ENCODE results near the gene MRPL58. TPM values are rescaled to one million over a fixed set of nuclear protein-coding genes. Genes with fewer than 3 reads are reported as not detected.
"Not testable (repeated sequence)": the region's sequence is repeated elsewhere in the genome, so short reads cannot be mapped to it uniquely, and the experiment has no call there.

MRPL58 gene
- total RNA-seq, 1 donor from 2014 or later: 78.1 TPM

DNA sequence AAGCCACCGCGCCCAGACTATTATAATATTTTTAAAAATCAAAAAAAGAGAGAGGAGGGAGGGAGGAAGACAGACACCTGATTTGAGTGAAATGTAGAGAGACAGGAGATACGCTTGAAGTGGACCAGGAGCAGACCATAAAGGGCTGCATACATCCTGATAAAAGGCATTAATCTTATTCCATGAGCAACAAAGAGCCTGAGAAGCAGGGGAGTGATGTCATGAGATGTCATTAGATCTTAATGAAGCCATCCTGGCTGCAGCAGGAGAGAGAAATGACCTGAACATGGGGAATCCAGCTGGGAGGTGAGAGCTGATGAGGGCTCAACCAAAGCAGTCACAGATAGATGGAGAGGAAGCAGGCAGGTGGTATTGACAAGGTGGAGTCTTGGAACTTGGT lies 34.7 kb upstream of the MRPL58 start:
- Mint-ChIP-seq H3K9me3 (no peaks in the 10 kb centered on the region), H3K36me3 (ENCODE audit: low read depth) (no peaks in the 10 kb centered on the region), H3K4me1 (ENCODE audit: low read depth) (peaks cover 17% of the 10 kb centered on the region), H3K4me3 (no peak overlapping the region), H3K27ac (no peak overlapping the region), H3K27me3 (ENCODE audit: insufficient read depth) (peaks cover 57% of the 10 kb centered on the region)
- intact Hi-C loops (cut with micrococcal nuclease): no loop called here
- no peak for DNase-seq (ENCODE audit: low spot score)

DNA sequence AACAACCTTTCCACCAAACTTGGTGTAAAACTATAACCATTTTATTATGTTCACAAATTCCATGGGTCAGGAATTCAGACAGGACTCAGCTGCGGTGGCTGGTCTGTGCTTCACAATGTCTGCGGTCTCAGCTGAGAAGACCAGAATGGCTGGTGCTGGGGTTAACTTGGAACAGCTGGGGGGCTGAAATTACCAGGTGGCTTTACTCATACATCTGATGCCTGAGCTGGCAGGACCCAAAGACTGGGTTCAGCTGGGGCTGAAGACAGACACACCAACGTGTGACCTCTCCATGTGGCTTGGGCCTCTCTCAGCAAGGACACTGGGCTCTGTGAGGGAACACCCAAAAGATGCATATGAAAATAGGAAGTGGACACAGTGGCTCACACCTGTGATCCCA lies 34.2 kb upstream of the MRPL58 start:
- Mint-ChIP-seq H3K9me3 (no peaks in the 10 kb centered on the region), H3K4me1 (ENCODE audit: low read depth) (peaks cover 12% of the 10 kb centered on the region), H3K4me3 (no peak overlapping the region), H3K27ac (no peak overlapping the region), H3K36me3 (ENCODE audit: low read depth) (no peaks in the 10 kb centered on the region), H3K27me3 (ENCODE audit: insufficient read depth) (peaks cover 56% of the 10 kb centered on the region)
- no peak for DNase-seq (ENCODE audit: low spot score)
- intact Hi-C loops (cut with micrococcal nuclease): no loop called here

DNA sequence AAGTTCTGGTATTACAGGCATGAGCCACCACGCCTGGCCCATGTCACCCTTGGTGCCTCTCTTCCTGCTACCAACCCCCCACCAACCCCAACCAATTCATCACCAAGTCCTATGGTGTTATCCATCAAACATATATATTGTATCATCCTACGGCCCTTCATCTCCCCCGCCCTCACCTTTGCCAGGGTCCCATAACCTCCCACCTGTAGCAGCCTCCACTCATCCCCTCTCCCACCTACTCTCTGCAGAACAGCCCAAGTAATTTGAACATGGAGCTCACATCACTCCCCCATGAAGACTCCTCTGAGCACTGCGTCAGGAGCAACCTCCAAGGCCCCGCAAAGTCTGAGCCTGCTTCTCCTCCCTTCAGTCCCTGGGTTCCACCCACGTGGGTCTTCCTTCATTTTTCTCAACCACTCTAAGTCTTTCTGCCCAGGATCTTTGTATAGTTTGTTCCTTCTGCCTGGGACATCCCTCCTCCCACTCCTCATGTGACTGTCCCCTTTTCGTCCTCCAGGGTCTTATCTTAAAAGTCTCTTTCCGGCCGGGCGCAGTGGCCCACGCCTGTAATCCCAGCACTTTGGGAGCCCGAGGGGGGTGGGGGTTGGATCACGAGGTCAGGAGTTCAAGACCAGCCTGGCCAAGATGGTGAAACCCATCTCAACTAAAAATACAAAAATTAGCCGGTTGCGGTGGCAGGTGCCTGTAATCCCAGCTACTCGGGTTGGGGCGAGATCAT lies 32.9 kb upstream of the MRPL58 start:
- no peak for DNase-seq (ENCODE audit: low spot score)
- Mint-ChIP-seq H3K4me3 (no peak overlapping the region), H3K36me3 (ENCODE audit: low read depth) (no peaks in the 10 kb centered on the region), H3K27ac (no peak overlapping the region), H3K27me3 (ENCODE audit: insufficient read depth) (peaks cover 51% of the 10 kb centered on the region), H3K4me1 (ENCODE audit: low read depth) (peaks cover 12% of the 10 kb centered on the region), H3K9me3 (no peaks in the 10 kb centered on the region)
- intact Hi-C loops (cut with micrococcal nuclease): loop anchor here (5.0 to 10.0 kb wide), 2 partner anchors 108 to 425 kb away; partner anchors contain the start of genes GRB2 and SLC16A5

DNA sequence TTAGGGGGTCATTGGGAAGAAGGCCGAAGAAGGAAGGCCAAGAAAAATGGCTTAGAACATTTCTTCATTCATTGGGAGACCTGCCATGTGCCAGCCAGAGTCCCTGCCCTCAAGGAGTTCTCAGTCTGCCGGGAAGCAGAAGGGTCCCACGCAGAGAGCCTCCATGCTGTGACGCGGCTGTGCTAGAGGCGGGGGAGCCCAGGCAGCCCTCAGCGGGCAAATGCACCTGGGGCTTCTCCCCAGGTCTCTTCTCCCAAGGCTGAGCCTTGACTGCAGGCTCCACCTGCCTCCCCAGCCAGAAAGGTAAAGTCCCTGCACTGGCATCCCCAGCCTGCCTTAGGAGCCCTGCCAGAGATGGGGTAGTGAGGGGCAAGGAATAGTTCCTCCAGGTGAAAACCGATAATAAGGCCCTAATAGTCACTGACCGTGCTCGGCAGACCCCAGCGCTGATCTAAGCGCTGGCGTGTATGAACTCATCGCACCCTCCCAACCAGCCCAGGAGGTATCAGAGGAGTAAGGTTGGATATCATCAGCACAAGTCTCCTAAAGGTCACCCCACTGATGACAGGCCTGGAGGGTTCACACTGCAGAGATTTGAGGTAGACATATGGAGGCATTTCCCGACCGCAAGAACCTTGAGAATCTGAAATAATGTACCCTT lies 31.0 kb upstream of the MRPL58 start:
- Mint-ChIP-seq H3K36me3 (ENCODE audit: low read depth) (no peaks in the 10 kb centered on the region), H3K27me3 (ENCODE audit: insufficient read depth) (peaks cover 55% of the 10 kb centered on the region), H3K9me3 (no peaks in the 10 kb centered on the region), H3K4me3 (peak overlapping the region; percentile 89), H3K4me1 (ENCODE audit: low read depth) (peaks cover 12% of the 10 kb centered on the region), H3K27ac (peak overlapping the region; percentile 74)
- no peak for DNase-seq (ENCODE audit: low spot score)
- intact Hi-C loops (cut with micrococcal nuclease): loop anchor here (5.0 to 10.0 kb wide), 2 partner anchors 106 to 423 kb away; partner anchors contain the start of genes GRB2 and SLC16A5

DNA sequence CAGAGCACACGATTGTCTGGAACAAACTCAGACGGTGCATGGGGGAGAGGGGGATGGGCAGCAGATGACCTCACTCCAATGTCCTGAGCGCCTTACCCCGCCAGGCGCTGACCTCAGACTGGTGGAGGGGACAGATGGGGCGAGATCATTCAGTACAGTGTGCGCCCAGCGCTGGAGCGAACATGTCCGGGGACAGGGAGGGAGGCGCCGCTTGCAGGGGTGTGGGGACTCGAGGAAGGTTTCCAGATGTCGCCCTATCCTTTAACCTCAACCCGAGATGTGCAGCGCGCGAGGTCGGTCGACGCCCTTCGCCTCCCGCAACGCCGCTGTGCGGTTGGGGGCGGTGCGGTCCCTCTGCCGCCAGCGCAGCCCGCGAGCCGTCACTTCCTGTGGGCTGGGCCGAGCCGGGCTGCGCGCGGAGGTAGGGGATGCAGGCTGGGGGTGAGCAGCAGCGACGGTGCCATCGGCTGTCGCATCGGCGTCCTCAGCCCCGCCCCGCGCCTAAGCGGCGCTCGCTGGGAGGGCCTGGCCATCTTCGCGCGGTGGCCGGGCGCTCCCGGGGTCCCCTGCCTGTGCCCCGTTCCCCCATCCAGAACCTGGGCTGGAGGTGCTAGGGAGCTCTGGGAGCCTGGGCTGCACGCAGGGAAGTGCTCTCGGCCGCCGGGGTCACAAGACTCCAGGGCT lies 30.3 kb upstream of the MRPL58 start:
- peak; percentile 79 for DNase-seq (ENCODE audit: low spot score)
- Mint-ChIP-seq H3K27ac (peak overlapping the region; percentile 74), H3K27me3 (ENCODE audit: insufficient read depth) (peaks cover 61% of the 10 kb centered on the region), H3K9me3 (no peaks in the 10 kb centered on the region), H3K36me3 (ENCODE audit: low read depth) (no peaks in the 10 kb centered on the region), H3K4me1 (ENCODE audit: low read depth) (peaks cover 17% of the 10 kb centered on the region), H3K4me3 (peak overlapping the region; percentile 89)
- intact Hi-C loops (cut with micrococcal nuclease): loop anchor here (1.0 to 10.0 kb wide), 3 partner anchors 10 to 423 kb away; partner anchors contain the start of genes GRB2, HID1 and SLC16A5

DNA sequence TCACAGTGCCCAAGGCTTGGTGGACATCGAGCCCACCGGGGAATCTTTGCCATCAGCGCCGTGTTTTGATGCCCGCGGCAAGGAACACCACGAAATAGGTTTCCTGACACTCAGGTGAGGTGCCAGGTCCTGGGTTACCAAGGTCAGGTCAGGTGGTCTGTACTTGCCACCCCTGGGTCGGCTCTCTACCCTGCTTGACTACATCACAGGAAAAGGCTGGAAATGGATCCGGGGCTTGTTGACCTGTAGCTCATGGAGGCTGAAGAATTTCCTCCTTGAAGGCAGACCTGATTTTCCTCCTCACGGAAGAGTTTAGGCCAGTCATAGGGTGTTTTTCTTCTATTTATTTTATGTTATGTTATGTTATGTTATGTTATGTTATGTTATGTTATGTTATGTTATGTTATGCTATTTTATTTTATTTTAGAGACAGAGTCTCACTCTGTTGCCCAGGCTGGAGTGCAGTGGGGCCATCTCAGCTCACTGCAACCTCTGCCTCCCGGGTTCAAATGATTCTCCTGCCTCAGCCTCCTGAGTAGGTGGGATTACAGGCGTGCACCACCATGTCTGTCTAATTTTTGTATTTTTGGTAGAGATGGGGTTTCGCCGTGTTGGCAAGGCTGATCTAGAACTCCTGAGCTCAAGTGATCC lies 29.7 kb upstream of the MRPL58 start:
- intact Hi-C loops (cut with micrococcal nuclease): loop anchor here (1.0 to 10.0 kb wide), 3 partner anchors 10 to 422 kb away; partner anchors contain the start of genes GRB2, HID1 and SLC16A5
- H3K36me3 Mint-ChIP-seq (ENCODE audit: low read depth); DNase-seq (ENCODE audit: low spot score); H3K27ac Mint-ChIP-seq; H3K9me3 Mint-ChIP-seq: not testable (repeated sequence)
- Mint-ChIP-seq H3K4me3 (peak overlapping the region; percentile 47), H3K4me1 (ENCODE audit: low read depth) (peaks cover 20% of the 10 kb centered on the region), H3K27me3 (ENCODE audit: insufficient read depth) (peaks cover 63% of the 10 kb centered on the region)

DNA sequence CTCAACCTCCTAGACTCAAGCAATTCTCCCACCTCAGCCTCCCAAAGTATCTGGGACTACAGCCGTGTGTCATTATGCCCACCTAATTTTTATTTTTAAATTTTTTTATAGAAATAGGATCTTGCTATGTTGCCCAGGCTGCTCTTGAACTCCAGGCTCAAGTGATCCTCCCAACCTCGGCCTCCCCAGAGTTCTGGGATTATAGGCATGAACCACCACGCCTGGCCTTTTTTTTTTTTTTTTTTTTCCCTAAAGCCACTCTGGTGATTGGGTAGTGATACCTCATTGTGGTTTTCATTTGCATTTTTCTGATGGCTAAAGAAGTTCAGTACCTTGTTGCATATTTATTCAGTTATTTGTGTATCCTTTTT lies 26.3 kb upstream of the MRPL58 start:
- intact Hi-C loops (cut with micrococcal nuclease): loop anchor here (10.0 kb wide), 1 partner anchor 419 kb away; the partner anchor contains the start of gene GRB2
- no peaks in the 10 kb centered on the region for H3K36me3 Mint-ChIP-seq (ENCODE audit: low read depth)
- DNase-seq (ENCODE audit: low spot score): no peak
- peaks cover 16% of the 10 kb centered on the region for H3K4me1 Mint-ChIP-seq (ENCODE audit: low read depth)
- H3K27ac Mint-ChIP-seq: no peak overlapping the region
- no peak overlapping the region for H3K4me3 Mint-ChIP-seq
- no peaks in the 10 kb centered on the region for H3K9me3 Mint-ChIP-seq
- H3K27me3 Mint-ChIP-seq (ENCODE audit: insufficient read depth): peaks cover 56% of the 10 kb centered on the region

DNA sequence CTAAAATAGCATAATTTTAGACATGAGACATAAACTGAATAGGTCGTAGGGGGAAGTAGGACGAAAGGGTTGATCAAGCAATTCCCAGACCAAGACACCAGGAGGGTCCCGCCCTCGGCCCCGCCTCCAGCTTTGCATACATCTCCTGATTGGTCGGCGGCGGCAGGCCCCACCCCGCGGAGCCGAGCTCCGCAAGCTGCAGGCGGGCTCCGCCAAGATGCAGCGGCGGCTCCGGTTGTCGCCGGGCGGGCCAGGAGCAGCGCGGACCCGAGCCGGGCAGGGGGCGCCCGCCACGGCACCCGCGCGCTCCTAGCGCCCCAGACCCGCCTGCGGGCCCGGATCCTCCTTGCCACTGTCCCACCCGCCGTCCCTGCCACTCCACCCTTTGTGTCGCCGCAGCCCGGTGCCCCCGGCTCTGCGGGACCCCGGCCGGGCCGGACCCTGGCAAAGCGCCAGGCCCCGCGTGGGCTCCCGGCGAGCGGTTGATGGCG lies 25.0 kb upstream of the MRPL58 start, which contains the start of gene CDR2L:
Gene CDR2L, plus strand, starts transcription at position 215 of the 491 bp plus-strand sequence. CDS start 412 bp downstream, outside the sequence.
- H3K4me3 Mint-ChIP-seq: peak within 1 kb of the TSS; percentile 83
- H3K27me3 Mint-ChIP-seq (ENCODE audit: insufficient read depth): peaks cover 54% of the 10 kb centered on the region
- intact Hi-C loops (cut with micrococcal nuclease): loop anchor here (1.0 to 10.0 kb wide), 8 partner anchors 15 to 417 kb away; partner anchors contain the start of genes ARMC7, GRB2, HID1 and NUP85
- H3K4me1 Mint-ChIP-seq (ENCODE audit: low read depth): peaks cover 7% of the 10 kb centered on the region
- no peak within 1 kb of the TSS for H3K27ac Mint-ChIP-seq
- peak; percentile 89 for DNase-seq (ENCODE audit: low spot score)
- H3K36me3 Mint-ChIP-seq (ENCODE audit: low read depth): no peaks in the 10 kb centered on the region
- H3K9me3 Mint-ChIP-seq: no peaks in the 10 kb centered on the region

DNA sequence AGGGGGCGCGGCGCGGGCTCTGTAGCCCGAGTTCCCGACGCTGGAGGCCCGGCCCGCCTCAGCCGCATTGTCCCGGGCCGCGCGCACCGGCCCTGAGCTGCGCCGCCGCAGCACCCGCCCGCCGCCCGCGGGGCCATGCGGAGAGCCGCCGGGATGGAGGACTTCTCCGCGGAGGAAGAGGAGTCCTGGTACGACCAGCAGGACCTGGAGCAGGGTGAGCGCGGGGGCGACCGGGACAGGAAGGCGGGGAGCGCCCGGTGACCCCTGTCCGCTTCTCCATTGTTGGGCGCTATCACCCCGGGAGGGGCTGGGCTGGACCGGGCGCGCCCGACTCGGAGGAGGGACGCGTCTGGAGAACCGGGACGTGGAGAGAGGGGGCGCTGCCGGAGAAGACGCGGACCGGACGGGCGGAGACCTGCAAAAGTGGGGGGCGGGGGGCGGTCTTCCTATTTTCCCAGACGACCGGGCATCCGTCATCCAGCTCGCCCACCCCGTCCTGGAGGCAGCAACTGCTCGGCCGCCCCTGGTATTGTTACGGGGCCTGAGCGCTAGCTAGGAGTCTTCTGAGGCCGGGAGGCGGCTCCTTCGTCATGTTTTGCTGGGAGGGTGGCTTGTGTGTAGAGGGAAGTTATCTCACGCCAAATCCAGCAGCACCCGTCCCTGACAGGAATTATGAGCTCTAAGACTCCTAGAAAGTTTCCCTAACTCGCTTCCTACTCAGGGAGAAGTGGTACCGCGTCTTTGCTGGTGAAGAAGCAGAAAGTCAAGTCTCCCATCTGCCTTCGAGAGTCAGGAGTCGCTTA lies 24.4 kb upstream of the MRPL58 start:
- Mint-ChIP-seq H3K27me3 (ENCODE audit: insufficient read depth) (peaks cover 56% of the 10 kb centered on the region), H3K9me3 (no peaks in the 10 kb centered on the region), H3K27ac (no peak overlapping the region), H3K36me3 (ENCODE audit: low read depth) (no peaks in the 10 kb centered on the region), H3K4me1 (ENCODE audit: low read depth) (peaks cover 7% of the 10 kb centered on the region), H3K4me3 (peak overlapping the region; percentile 72)
- intact Hi-C loops (cut with micrococcal nuclease): loop anchor here (1.0 to 10.0 kb wide), 8 partner anchors 16 to 417 kb away; partner anchors contain the start of genes ARMC7, GRB2, HID1 and NUP85
- DNase-seq (ENCODE audit: low spot score): no peak

DNA sequence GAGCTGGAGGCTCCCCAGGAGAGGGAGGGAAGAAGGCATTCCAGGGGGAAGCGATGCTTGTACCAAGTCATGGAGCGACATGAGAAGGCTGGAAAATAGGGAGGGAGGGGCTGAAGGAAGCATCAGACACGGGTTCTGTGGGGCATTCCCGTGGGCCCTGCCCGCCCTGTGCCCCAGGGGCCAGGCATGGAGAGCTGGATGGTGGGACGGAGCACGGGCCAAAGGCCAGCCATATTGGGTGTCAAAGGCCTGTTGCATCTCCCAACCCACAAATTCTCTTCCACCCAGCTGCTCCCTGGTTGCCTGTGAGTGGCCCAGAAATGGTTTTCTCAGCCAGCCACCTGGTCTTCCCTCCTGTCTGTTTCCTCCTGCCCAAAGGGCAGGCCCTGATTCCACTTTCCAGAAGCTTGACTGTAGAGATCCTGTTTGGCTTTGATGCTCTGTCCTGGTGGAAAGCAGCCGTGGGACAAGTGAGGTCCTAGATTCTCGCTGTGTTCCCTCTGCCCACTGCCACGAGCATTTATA lies 21.8 kb upstream of the MRPL58 start:
- peaks cover 7% of the 10 kb centered on the region for H3K4me1 Mint-ChIP-seq (ENCODE audit: low read depth)

DNA sequence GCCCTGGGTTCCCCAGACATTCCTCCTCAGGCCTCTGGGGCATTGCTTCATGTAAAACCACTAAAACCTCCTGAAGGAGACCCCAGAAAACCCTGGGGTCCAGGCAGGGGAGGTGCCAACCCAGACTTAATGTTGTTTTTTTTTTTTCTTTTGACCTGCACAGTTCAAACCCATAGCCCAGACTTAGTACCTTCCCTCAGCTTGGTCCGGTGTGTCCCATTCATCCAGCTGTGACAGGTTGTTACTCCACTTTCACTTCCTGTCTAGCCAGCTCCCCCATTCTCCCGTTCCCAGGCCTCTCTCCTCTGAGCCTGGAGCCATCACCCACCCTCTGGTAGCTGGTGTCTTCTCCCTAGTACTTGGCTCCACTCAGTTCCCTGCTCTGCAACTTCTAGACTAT lies 20.2 kb upstream of the MRPL58 start:
- H3K36me3 Mint-ChIP-seq (ENCODE audit: low read depth): no peaks in the 10 kb centered on the region
- H3K4me3 Mint-ChIP-seq: no peak overlapping the region
- no peaks in the 10 kb centered on the region for H3K9me3 Mint-ChIP-seq

More for the DNA sequence above, 21.8 kb upstream of the MRPL58 start:
- Mint-ChIP-seq H3K27ac (no peak overlapping the region), H3K9me3 (no peaks in the 10 kb centered on the region), H3K27me3 (ENCODE audit: insufficient read depth) (peaks cover 38% of the 10 kb centered on the region), H3K36me3 (ENCODE audit: low read depth) (no peaks in the 10 kb centered on the region), H3K4me3 (no peak overlapping the region)
- intact Hi-C loops (cut with micrococcal nuclease): no loop called here
- DNase-seq (ENCODE audit: low spot score): no peak

More for the DNA sequence above, 20.2 kb upstream of the MRPL58 start:
- peaks cover 2% of the 10 kb centered on the region for H3K4me1 Mint-ChIP-seq (ENCODE audit: low read depth)
- H3K27ac Mint-ChIP-seq: no peak overlapping the region
- intact Hi-C loops (cut with micrococcal nuclease): no loop called here
- peaks cover 29% of the 10 kb centered on the region for H3K27me3 Mint-ChIP-seq (ENCODE audit: insufficient read depth)
- no peak for DNase-seq (ENCODE audit: low spot score)

Measured in activated T-helper 1 cell treated with anti-CD3 and anti-CD28 coated beads, Interleukin-12 subunit alpha, Interleukin-12 subunit beta, Interleukin-2, Interleukin-4 antibody, amounts not matched to agents 30 ng/mL and 10 ng/mL and 1 ng/mL, durations not matched to agents 14 hours and 24 hours and 36 hours (primary cell).